SK-N-SH treated with all-trans-retinoic acid at 6 μM for 48 hours (cell line): ENCODE data around the gene CFAP97.

Experiments
- ATAC-seq: fragments of 200-7000 bp; cut with Tn5 transposase; 3 replicates; pipeline ENCODE4 v1.9.1; 2020; ENCODE audit warnings: mild to moderate bottlenecking, moderate library complexity
- ARNTL ChIP-seq: fragments of 450-650 bp; formaldehyde crosslinking; IDR thresholded peaks from 2 replicates; pipeline ENCODE4 v1.5.0; 2020; ENCODE audit warnings: low read depth, mild to moderate bottlenecking, moderate library complexity, borderline replicate concordance
- CREB5 ChIP-seq: fragments of 250-450 bp; sonication (Bioruptor Pico); IDR thresholded peaks from 2 replicates; pipeline ENCODE4 v1.5.1; 2020; ENCODE audit warnings: low read depth, mild to moderate bottlenecking, moderate library complexity
- CSDC2 ChIP-seq: fragments of 250-450 bp; sonication (Bioruptor Pico); IDR thresholded peaks from 2 replicates; pipeline ENCODE4 v1.5.0; 2020; ENCODE audit warnings: mild to moderate bottlenecking, moderate library complexity
- CSRNP3 ChIP-seq: fragments of 250-450 bp; sonication (Bioruptor Pico); IDR thresholded peaks from 2 replicates; pipeline ENCODE4 v1.5.1; 2021; ENCODE audit warnings: mild to moderate bottlenecking, moderate library complexity
- ESRRG ChIP-seq: fragments of 250-450 bp; sonication (Bioruptor Pico); IDR thresholded peaks from 2 replicates; pipeline ENCODE4 v1.6.1; 2021; ENCODE audit warnings: mild to moderate bottlenecking
- GLIS3 ChIP-seq: fragments of 250-450 bp; sonication (Bioruptor Pico); IDR thresholded peaks from 2 replicates; pipeline ENCODE4 v1.5.0; 2020; ENCODE audit warnings: mild to moderate bottlenecking, moderate library complexity
- ISL1 ChIP-seq: fragments of 250-450 bp; sonication (Bioruptor Pico); IDR thresholded peaks from 2 replicates; pipeline ENCODE4 v2.1.2; 2022; ENCODE audit warnings: mild to moderate bottlenecking, moderate library complexity
- OSR1 ChIP-seq: fragments of 250-450 bp; sonication (Bioruptor Pico); IDR thresholded peaks from 2 replicates; pipeline ENCODE4 v1.8.0; 2022; ENCODE audit warnings: moderate library complexity, mild to moderate bottlenecking, inconsistent platforms
- POU6F1 ChIP-seq: fragments of 250-450 bp; sonication (Bioruptor Pico); IDR thresholded peaks from 2 replicates; pipeline ENCODE4 v1.8.0; 2021; ENCODE audit warnings: low read depth, mild to moderate bottlenecking, moderate library complexity, borderline replicate concordance
- SNAI2 ChIP-seq: fragments of 250-450 bp; sonication (Bioruptor Pico); IDR thresholded peaks from 2 replicates; pipeline ENCODE4 v1.5.0; 2020; ENCODE audit warnings: mild to moderate bottlenecking, moderate library complexity
- TOX ChIP-seq: fragments of 250-450 bp; sonication (Bioruptor Pico); IDR thresholded peaks from 2 replicates; pipeline ENCODE4 v1.8.0; 2021; ENCODE audit warnings: mild to moderate bottlenecking, moderate library complexity, borderline replicate concordance
- TSHZ2 ChIP-seq: fragments of 250-450 bp; sonication (Bioruptor Pico); IDR thresholded peaks from 2 replicates; pipeline ENCODE4 v1.5.0; 2020; ENCODE audit warnings: mild to moderate bottlenecking, moderate library complexity
- ZC3H10 ChIP-seq: fragments of 250-450 bp; sonication (Bioruptor Pico); IDR thresholded peaks from 2 replicates; pipeline ENCODE4 v1.5.1; 2021; ENCODE audit warnings: mild to moderate bottlenecking, moderate library complexity
- ZFP3 ChIP-seq: fragments of 250-450 bp; sonication (Bioruptor Pico); IDR thresholded peaks from 2 replicates; pipeline ENCODE4 v1.5.0; 2020; ENCODE audit warnings: mild to moderate bottlenecking, moderate library complexity
- ZNF565 ChIP-seq: fragments of 450-650 bp; formaldehyde crosslinking; conservative IDR thresholded peaks from 2 replicates; pipeline ENCODE4 v1.5.0; 2020; ENCODE audit warnings: low read depth, mild to moderate bottlenecking, moderate library complexity
- ZNF70 ChIP-seq: fragments of 450-650 bp; formaldehyde crosslinking; IDR thresholded peaks from 2 replicates; pipeline ENCODE4 v1.5.0; 2020; ENCODE audit warnings: mild to moderate bottlenecking, moderate library complexity

The CFAP97 gene

GRCh38 chr4:185186769-185187168, 17.0 kb downstream of the CFAP97 start (continued):
- TF ChIP-seq CSRNP3 (CRISPR knock-in tag), result no peak
- TF ChIP-seq, all 23 proteins: peak for 0

GRCh38 chr4:185183622-185184281, 20.0 kb downstream of the CFAP97 start:
- no peak for TF ChIP-seq ZC3H10 (CRISPR knock-in tag)
- TF ChIP-seq SNAI2, result no peak
- peak; percentile 91 for ATAC-seq

- TF ChIP-seq ZNF565, result no peak
- no peak for ATAC-seq
Measured at GRCh38 chr4:185182239-185182638, 21.6 kb downstream of the CFAP97 start.

GRCh38 chr4:185179488-185179887, 24.3 kb downstream of the CFAP97 start:
- ATAC-seq, result no peak

More at GRCh38 chr4:185179488-185179887, 24.3 kb downstream of the CFAP97 start:
- TF ChIP-seq POU6F1 (CRISPR knock-in tag) (no peak), ESRRG (CRISPR knock-in tag) (no peak), ZFP3 (CRISPR knock-in tag) (no peak), TSHZ2 (CRISPR knock-in tag) (no peak), ZNF70 (no peak), CREB5 (CRISPR knock-in tag) (no peak), CSDC2 (CRISPR knock-in tag) (no peak), TOX (no peak), ZC3H10 (CRISPR knock-in tag) (no peak), GLIS3 (no peak), SNAI2 (no peak), ARNTL (CRISPR knock-in tag) (no peak), ZNF565 (no peak), ISL1 (no peak), OSR1 (no peak)
- TF ChIP-seq, all 23 proteins: peak for 0
